CD4-positive, alpha-beta T cell treated with Interleukin-4 for 1 hour (primary cell): ENCODE results near the gene DNAJC18.

Source experiments
- DNase-seq, 2 donors: peaks; one replicate each; pipeline ENCODE4 v3.0.0-alpha.2; 2020 to 2022

Gene DNAJC18

GRCh38 chr5:139386050-139386438 is 53.3 kb downstream of the DNAJC18 start:
- no peak for DNase-seq

- DNase-seq, result peak in 1 of 2 donors; percentile 43
Observed at GRCh38 chr5:139385061-139386049, 54.0 kb downstream of the DNAJC18 start.

GRCh38 chr5:139384591-139385051 is 54.7 kb downstream of the DNAJC18 start:
- DNase-seq, result no peak

- no peak for DNase-seq
Observed at GRCh38 chr5:139383993-139384590, 55.2 kb downstream of the DNAJC18 start.

- DNase-seq, result no peak
Observed at GRCh38 chr5:139383275-139383992, 55.9 kb downstream of the DNAJC18 start, which contains the start of gene SLC23A1. SLC23A1 (minus strand) TSS chr5:139383297; CDS start chr5:139383253, 44 bp downstream.

GRCh38 chr5:139382807-139383206 is 56.5 kb downstream of the DNAJC18 start:
- no peak for DNase-seq

- no peak for DNase-seq
Observed at GRCh38 chr5:139381837-139382761, 57.2 kb downstream of the DNAJC18 start.

- DNase-seq, result no peak
Observed at GRCh38 chr5:139379626-139380449, 59.5 kb downstream of the DNAJC18 start.

GRCh38 chr5:139378941-139379361 is 60.4 kb downstream of the DNAJC18 start:
- no peak for DNase-seq

GRCh38 chr5:139378101-139378825 is 61.1 kb downstream of the DNAJC18 start:
- DNase-seq, result no peak

GRCh38 chr5:139377226-139377625 is 62.1 kb downstream of the DNAJC18 start:
- DNase-seq, result no peak

GRCh38 chr5:139376364-139376763 is 63.0 kb downstream of the DNAJC18 start:
- DNase-seq, result no peak

- DNase-seq, result peak in 1 of 2 donors; percentile 5
Observed at GRCh38 chr5:139374909-139375308, 64.4 kb downstream of the DNAJC18 start.

- DNase-seq, result peak in 1 of 2 donors; percentile 8
Observed at GRCh38 chr5:139371482-139372435, 67.6 kb downstream of the DNAJC18 start.

GRCh38 chr5:139369181-139369580 is 70.1 kb downstream of the DNAJC18 start:
- no peak for DNase-seq

GRCh38 chr5:139368613-139369012 is 70.7 kb downstream of the DNAJC18 start:
- peak in 1 of 2 donors; percentile 22 for DNase-seq

- DNase-seq, result no peak
Observed at GRCh38 chr5:139364466-139364865, 74.9 kb downstream of the DNAJC18 start.

- no peak for DNase-seq
Observed at GRCh38 chr5:139363937-139364336, 75.4 kb downstream of the DNAJC18 start.

GRCh38 chr5:139361835-139362429 is 77.4 kb downstream of the DNAJC18 start:
- DNase-seq, result no peak
